Myocyte (in vitro differentiated cells): ENCODE results near the gene COMTD1. TPM values are rescaled to one million over a fixed set of nuclear protein-coding genes. Genes with fewer than 3 reads are reported as not detected.

Experiments used
- DNase-seq: peaks from one replicate; pipeline ENCODE4 v3.0.0-alpha.2; 2012; ENCODE audit warnings: low read depth
- polyA plus RNA-seq: library from polyadenylated mRNA; unstranded; fragments of >200 nt; gene quantifications from one replicate; pipeline ENCODE4 v1.2.1, GENCODE V29; 2012; ENCODE audit warnings: missing spikeins
- total RNA-seq: library from RNA; depleted of rRNA; stranded (reverse); fragments of >200 nt; gene quantifications from 2 replicates; pipeline ENCODE4 v1.2.3, GENCODE V29; 2014

COMTD1 gene
- 7.4 and 9.5 TPM in 2 replicates for total RNA-seq
- 9.0 TPM for polyA plus RNA-seq

DNA sequence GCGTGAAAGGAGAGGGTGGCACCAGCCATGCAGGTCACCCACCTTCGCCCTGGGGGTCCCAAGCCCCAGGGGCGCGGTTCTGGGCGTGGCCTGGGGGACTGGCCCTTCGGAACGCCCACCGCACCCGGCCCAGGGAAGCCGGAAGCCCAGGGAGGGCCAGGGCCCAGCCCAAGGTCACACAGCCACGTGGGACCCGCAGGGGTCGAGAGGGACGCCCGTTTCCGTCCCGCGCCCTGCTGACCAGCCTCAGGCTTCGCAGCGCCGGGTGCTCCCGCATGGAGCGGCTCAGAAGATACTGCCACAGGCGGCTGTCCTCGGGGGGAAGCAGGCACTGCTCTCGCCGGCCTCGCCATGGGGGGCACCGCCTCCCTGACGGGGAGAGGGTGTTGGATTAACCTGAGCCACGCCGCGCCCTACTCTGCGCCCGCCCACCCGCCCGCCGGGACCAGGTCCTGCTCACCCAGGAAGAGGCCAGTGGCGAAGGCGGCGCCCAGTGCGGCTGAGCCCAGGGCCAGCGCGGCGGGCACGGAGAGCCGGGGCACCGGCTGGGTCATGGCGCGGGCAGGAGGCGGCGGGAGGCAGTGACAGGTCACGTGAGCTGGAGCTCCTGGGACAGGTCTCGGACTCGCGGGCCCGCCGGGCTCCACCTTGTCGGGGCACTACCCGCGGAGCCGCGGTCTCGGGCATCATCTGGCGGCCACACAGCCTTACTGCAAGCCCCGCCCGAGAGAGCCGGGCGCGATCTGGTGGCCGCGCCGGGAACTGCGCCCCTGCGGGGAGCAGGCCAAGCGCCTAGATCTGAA is at the start of gene COMTD1:
Gene COMTD1 (minus strand): TSS at position 583 of the 803 bp plus-strand sequence. CDS start 29 bp downstream, at position 554.
- peak; percentile 83 for DNase-seq

DNA sequence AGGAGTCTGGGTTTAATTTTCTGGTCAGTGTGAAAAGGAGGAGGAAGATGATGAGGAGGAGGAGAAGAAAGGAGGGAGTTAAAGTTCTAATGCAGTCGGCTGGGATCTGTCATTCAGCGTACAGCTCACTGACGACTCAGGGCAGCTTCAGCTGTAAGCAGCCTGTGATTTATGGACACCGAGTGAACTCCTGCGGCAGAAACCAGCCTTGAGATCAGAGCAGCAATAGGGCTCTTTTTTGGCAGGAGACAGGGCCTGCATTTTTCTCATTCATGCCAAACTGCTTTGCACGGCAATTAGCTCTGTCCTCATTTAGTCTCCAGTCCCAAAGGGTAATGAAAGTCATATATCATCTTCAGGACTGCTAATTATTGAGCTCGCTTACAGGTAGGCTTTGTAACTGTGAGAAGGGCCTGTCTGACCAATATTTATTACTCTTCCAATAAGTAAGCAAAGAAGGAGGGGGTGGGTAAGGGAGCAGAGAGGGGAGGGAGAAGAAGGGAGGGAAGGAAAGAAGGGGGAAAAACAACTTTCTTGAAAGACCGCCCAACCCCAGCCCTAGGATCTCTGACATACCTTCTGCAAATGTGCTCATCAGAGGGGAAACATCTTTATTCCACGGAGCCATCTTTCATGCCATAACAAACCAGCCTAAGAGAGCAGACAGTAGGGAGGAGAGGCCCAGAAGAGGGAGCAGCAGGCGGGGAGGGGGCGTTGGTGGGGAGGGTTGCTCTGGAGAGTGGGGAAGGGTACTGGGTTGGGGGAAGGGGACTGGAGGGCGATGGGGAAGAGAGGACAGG is 48.1 kb upstream of the COMTD1 start:
- peak; percentile 88 for DNase-seq

DNA sequence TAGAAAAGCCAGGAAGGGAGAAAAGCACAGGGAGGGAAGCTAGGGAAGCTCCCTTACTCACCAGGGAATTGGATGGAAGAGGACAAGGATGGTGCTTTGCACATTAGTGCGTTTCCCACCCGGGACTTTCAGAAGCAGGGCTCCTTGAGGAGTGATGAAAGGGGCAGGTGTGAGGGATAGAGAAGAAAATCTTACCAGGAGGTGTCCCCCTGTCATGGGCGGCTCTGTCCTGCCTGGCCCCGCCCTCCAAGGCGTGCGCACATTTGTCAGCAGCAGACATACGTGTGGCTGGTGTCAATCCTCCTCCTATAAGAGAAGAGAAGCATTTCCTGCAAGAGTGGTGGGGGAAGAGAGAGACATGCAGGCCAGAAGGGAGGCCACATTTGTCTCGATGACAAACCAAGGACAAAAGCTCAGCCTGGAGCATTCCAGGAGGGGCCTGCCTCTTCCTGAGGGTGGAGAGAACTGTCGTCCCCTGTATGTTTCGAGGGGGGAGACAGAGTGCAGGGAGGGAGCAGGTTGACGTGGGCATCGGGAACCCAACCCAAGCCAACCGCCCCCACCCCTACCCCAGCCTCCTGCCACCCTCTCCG is 47.4 kb upstream of the COMTD1 start:
- DNase-seq: no peak

DNA sequence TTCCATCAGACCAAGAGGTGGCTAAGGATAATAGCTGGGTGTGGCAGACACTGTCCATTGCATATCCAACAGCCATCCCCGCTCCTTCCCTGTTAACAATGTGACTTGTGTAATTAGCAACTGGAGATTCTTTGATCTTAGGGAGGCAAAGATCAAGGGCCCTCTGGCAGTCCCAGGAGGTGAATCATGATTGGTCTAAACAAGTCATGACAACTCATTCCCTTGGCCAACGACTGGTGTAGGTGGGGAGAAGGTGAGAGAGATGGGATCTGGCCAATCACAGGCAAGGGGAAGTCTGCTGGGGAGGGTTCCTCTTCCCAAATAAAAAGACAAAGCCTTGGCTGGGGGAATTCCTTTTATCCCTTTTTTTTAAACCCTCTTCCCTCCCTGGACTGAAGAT is 46.2 kb upstream of the COMTD1 start:
- no peak for DNase-seq

DNA sequence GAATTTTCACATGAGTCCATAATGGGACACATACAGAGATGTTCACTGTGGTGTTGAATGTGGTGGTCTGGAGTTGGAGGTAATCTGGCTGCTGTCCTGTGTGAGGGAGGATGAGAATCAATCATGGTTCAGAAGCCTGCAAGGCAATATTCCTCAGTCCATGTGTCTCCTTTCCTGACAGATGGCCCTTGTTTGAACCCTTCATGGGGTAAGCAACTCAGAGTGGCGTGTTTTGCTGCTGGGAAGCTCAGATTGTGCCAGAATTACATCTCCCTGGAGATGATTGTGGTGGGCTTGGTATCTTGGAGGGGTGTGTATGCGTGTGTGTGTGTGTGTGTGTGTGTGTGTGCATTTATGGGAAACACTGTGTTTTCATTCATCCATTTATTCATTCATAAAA is 44.5 kb upstream of the COMTD1 start:
- DNase-seq: no peak

DNA sequence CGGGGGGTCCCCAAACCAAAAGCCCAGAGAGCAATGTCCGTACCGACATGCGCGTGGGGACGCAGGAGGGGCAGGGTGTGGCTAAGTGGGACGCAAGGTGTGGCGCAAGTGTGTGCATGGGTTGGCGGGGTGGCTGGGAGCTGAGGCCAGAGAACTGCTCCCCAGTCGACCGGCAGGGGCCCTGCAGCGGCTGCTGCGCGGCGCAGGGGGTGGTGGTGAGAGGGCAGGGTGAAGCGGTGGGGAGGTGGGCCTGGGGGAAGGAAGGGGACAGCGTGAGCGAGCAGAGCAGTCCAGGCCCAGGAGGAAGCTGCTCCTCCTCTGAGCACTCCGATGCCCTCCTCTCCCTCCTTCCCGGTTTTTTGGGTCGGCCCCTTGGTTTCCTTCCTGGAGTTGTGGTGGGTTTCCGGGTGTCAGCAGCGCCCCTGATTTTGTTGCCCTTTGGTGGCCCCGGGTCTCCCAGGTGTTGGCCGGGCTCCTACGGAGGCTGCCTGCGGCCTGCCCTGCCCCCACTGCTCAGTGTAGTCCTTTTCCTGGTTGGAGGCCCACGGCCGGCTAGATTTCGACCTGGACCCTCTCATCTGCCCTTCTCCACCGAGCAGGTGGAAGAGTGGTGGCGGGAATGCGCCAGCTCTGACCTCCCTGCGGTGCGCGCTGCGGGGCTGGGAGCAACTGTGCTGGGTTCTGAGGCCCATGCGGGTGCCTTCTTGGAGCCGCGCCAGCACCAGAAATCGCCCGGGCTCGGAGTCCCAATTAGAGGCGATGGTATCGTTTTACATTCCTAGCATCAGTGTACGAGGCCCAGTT is 40.5 kb upstream of the COMTD1 start:
- DNase-seq: no peak

DNA sequence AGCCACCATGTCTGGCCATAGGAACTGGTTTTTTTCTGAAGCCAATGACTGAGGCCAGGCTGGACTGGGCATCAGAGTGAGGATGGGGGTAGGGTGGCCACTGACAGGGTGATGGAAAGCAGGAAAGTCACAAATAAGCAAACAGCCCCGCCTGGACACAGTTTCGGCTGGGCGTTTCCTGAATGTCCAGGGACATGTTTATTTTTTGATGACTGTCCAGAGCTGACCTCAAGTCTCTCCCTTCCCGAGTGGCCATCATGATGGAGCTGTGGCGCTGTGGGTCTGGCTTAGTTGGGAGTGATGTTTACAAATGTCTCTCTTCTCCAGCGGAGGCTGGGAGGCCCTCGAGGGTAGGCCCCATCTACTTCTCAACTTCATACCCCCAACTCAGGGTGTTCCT is 37.1 kb upstream of the COMTD1 start:
- DNase-seq: no peak

DNA sequence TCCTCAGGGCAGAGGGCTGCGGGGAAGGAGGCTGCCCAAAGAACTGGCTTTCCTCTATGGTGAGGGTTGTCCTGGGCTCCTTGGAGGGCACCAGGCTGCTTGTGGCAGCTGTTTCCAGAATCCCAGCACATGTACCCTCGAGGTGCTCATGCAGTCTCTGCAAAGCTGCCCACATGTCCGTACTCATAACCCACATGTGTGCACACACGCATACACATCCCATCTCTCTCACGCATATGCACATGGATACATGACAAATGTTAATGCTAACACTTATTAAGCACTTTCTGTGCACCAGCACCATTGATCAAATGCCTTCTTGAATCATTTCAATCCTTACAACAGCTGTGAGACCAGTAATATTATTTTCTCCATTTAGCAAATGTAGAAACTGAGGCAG is 36.3 kb upstream of the COMTD1 start:
- DNase-seq: no peak

DNA sequence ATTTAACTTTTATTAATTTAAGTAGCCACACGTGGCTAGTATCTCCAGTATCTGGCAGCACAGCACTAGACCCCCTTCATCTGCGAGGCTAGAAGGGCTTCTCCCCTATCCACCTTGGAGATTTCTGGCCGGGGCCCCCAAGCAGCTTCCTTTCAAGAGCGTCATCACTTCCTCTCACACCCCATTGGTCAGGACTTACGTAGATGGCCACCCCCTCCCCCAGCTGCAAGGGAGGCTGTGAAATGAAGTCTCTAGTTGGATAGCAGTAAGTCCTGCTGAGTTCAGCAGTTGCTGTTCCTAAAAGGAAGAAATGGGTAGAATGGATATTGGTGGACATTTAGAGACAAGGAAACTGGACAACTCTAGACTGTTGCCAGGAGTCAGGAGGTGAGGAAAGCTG is 33.8 kb upstream of the COMTD1 start:
- no peak for DNase-seq

DNA sequence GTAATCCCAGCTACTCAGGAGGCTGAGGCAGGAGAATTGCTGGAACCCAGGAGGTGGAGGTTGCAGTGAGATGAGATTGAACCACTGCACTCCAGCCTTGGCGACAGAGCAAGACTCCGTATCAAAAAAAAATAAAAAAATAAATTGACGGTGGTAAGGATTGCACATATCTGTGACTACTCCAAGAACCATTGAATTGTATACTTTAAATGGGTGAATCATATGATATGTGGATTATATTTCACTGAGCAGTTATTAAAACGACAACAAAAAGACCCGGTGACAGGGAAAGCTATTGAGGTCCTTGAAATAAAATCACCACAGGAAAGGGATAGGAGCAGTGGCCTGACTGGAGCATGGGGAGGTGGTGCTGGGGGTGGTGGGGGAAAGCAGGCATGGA is 31.2 kb upstream of the COMTD1 start:
- DNase-seq: no peak

DNA sequence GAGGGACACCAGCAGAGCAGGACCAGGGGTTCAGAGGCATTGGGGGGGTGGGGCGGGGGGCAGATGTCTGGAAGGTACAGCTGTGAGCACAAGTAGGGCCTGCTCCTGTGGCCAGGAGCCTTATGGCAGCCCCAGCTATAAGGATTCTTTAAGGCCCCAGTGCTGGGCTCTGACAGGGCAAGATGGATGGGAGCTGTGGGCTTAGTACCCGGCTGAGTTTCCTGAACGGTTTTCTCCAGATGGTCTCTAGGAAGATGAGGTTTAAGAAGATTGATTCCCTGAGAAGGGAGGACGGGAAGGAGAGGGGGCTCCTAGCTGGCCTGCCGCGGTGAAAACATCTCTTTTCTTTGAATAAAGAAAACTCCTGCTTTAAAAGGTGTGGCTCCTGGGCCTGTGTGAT is 30.1 kb upstream of the COMTD1 start:
- no peak for DNase-seq

DNA sequence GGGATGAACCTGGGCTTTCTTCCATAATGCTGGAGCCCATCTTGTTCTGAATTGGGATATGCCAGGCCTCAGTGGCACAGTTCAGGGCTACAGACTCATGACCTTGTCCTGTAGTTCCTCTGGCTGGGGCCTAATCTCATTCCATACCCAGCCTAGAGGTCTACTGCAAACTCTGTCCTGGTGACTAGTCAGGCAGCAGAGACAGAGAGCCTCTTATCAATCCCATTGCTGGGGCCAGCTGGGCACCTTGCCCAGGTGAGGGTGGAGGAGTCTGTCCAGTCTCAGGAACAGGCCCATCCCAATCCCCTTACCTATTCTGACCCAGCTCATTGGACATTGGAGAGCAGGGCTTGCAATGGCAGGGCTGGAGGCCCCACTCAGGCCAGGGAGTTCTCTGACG is 28.0 kb upstream of the COMTD1 start:
- no peak for DNase-seq

DNA sequence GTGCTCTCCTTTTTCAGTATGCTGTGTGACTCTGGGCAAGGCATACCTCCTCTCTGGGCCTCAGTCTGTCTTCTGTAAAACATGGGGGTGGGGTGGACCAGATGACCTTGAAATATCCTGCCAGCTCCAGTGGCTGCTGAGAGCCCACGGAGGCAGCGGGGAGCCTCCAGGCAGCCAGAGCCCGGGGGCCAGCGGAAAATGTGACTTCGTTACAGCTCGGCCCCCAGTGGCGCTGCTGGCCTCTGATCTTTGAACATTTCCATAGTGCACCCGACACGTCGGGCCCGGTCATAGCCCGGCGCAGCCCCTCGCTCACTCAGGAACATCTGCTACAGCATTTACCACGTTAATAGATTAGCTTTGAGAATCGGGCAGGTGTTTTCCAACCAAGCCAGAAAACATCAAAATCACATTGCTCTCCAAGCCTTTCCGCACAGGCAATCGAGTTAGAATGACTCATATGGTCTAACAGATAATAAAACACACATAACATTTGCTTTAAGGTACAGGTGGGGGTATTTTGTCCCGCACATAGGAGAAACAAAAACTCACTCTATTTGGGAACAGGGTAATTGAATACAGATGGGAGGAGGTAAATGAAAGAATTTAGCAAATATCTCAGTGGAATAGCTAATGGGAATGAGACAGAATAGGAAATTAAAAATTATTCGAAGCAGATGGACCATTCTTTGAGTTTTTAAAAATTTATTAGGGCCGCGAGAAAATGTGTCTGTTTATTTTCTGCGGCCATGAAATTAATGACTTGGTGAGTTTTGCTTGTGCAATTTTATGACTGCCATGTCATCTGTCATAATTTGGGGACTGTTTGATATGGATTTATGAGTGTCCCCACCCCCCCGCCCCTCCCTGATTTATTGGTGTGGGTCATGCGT is 26.3 kb upstream of the COMTD1 start:
- no peak for DNase-seq

DNA sequence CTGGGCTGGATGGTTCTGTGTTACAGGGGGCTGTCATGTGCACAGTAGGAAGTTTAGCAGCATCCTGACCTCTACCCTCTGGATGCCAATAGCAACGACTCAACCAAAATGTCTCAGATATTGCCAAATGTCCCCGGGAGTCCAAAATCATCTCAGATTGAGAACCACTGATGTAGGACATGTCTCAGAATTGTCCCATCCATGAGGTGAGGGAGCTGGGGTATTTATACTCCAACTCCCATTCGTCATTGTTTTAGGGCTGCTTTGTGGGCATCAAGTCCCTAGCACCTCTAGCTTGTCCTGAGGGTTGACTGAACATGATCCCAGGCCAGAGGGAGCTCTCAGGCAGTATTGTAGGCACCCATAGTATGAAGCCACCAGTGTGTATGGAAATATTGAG is 25.2 kb upstream of the COMTD1 start:
- DNase-seq: no peak

DNA sequence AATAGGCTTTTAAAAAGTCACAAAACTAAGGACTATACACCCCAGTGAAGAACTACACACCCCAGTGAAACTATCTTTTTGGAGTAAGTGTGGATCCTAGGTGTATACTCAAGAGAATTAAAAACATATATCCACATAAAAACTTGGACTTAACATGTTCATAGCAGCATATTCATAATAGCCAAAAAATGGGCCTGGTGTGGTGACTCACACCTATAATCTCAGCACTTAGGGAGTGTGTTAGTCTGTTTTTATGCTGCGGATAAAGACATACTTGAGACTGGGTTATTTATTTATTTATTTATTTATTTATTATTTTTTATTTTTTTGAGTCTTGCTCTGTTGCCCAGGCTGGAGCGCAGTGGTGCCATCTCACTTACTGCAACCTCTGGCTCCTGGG is 19.0 kb upstream of the COMTD1 start:
- DNase-seq: no peak

DNA sequence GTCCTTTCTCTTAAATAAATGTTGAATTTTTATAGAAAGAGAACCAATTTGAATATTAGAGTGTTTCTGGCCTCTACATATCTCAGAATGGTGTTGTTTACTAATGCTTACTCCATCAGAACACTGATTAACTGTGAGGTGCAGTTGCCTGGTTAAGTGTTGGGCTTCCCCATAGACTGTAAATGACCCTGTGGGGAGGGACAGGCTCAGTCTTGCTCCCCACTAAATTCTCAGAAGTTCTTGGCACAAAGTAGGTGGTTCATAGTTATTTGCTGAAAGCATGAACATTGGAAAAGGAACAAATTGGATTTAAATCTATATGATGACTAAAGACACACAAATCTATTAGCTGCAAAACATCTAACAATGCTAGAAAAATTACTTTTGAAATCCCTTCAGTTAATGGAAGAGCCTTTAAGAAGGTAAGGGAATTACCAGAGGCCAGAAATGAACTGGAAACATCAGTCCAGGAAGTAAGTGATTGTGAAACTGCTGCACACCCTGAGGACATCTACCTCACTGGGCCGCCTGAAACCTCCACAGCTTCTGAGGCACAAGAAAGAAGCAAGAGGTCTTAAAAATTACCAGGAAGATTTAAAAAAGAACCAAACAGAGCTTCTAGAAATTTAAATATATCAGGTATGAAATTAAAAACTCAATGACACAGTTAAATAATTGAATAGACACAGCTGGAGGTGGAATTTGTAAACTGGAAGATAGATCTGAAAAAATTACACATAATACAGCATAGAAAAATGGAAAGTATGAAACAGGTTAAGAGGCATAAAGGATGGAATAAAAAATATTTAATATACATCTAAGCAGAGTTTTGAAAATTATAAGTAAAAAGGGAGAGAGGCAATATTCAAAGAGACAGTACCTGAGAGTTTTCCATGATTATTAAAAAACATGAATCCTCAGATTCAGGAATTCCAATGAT is 17.8 kb upstream of the COMTD1 start:
- DNase-seq: no peak

DNA sequence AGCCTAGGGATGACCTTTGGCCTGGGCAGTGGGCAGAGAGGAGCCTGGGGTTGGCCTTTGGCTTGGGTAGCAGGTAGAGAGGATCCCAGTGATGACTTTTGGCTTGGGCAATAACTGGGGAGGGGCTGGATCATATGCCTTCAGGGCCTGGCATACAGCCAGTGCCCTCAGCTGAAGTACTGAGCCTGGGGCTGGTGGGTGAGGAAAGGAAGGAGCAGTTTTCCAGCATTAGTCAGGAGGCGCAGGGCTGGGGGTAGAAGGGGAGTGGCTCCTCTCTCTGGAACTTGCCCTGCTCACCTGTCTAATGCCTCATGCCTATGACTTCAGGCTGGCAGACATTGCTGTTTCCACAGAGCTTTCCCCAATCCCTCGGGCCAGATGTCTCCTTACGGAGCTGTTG is 15.2 kb upstream of the COMTD1 start:
- no peak for DNase-seq

DNA sequence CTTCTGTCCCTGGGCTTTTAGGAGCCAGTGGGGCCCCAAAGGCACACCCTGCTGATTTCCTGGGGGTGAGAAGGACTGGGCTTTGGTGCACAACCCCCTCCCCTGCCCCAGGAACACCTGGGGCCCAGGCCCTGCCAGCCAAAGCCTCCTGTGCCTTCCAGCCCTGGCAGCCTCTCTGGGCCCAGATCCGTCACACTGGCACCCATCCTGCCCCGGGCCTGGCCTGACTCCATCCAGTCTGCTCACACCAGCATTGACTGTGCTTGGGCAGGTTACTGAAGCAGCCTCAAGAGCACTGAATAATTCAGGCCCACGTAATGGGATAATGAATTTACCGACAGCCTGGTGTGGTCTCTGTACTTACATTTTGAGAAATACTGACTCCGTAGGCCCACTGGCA is 12.0 kb upstream of the COMTD1 start:
- DNase-seq: no peak

DNA sequence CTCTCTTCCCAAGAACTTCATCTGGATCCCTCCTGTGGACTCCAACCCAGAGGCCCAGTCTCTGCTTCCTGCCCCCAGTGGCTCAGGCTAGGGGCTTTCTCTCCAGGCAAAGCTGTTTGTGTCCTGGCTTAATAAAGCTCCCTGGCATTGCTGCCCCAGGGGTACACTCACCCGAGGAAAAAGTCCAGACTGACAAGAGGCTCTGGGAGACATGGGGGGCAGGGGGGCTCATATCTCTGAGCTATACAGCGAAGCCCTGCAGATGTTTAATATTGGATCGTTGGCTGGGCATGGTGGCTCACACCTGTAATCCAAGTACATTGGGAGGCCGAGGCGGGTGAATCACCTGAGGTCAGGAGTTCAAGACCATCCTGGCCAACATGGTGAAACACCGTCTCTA is 10.7 kb upstream of the COMTD1 start:
- no peak for DNase-seq
